H1 (cell line): Measurements from ENCODE around the gene ZFYVE21. TPM values are rescaled to one million over a fixed set of nuclear protein-coding genes. Genes with fewer than 3 reads are reported as not detected.

Experiments
- CTCF ChIA-PET: fragments of 300-600 bp; sonication (Branson Sonifier 250); formaldehyde crosslinking; loops from one replicate; lab custom pipeline; 2021; ENCODE audit not compliant: partially characterized antibody; lab: Charles Lee
- POLR2A ChIA-PET: fragments of 300-600 bp; sonication (Branson Sonifier 250); formaldehyde crosslinking; loops from one replicate; lab custom pipeline; 2021; ENCODE audit warnings: inconsistent platforms; ENCODE audit not compliant: partially characterized antibody; lab: Charles Lee
- DNase-seq, 2 experiments: peaks; one replicate each; pipeline versions ENCODE4 v3.0.0 to v3.0.0-alpha.2; 2010 to 2022; ENCODE audit warnings: low spot score in 2 of 2, low read depth in 1 of 2, mixed read lengths in 1 of 2
- FAIRE-seq: peaks from 2 replicates; lab custom pipeline; 2011; peaks lifted over from hg19 to GRCh38; lab: Jason Lieb, UNC
- H2AFZ ChIP-seq: 2 replicates; pipeline ENCODE4 v1.8.1; 2012; ENCODE audit warnings: low read length, inconsistent platforms
- H2AK5ac ChIP-seq: 2 replicates; pipeline ENCODE4 v1.6.1; 2013; ENCODE audit warnings: low read depth, low read length
- H2BK120ac ChIP-seq: replicated peaks from 2 replicates; pipeline ENCODE3; 2013; ENCODE audit warnings: low read depth, low read length, inconsistent platforms
- H2BK12ac ChIP-seq: 2 replicates; pipeline ENCODE4 v1.6.1; 2013; ENCODE audit warnings: low read depth, low read length
- H2BK15ac ChIP-seq: 2 replicates; pipeline ENCODE4 v1.6.1; 2013; ENCODE audit warnings: low read length
- H2BK20ac ChIP-seq: 2 replicates; pipeline ENCODE4 v1.6.1; 2013; ENCODE audit warnings: low read length
- H2BK5ac ChIP-seq: 2 replicates; pipeline ENCODE4 v1.6.1; 2013; ENCODE audit warnings: low read depth, low read length
- H3K14ac ChIP-seq: 2 replicates; pipeline ENCODE4 v1.6.1; 2013; ENCODE audit warnings: inconsistent platforms; ENCODE audit not compliant: insufficient read length
- H3K18ac ChIP-seq: 2 replicates; pipeline ENCODE4 v1.6.1; 2013; ENCODE audit warnings: low read length; ENCODE audit errors: extremely low read depth
- H3K23ac ChIP-seq: 2 replicates; pipeline ENCODE4 v1.6.1; 2013; ENCODE audit warnings: inconsistent platforms; ENCODE audit not compliant: insufficient read length
- H3K23me2 ChIP-seq: 2 replicates; pipeline ENCODE4 v1.6.1; 2013; ENCODE audit warnings: low read depth, low read length
- H3K27ac ChIP-seq: 2 replicates; pipeline ENCODE4 v1.6.1; 2011; ENCODE audit warnings: low read depth, low read length, inconsistent platforms
- H3K27me3 ChIP-seq, 4 experiments: replicated peaks in 1 of 4; 1 replicate in 1 of 4; 2 replicates in 3 of 4; pipeline versions ENCODE4 v1.6.1 to v1.8.1; 2011 to 2013; ENCODE audit warnings: low read length in 3 of 4, mild to moderate bottlenecking in 3 of 4, inconsistent platforms in 2 of 4, mixed read lengths in 2 of 4, moderate library complexity in 1 of 4; ENCODE audit not compliant: control insufficient read depth in 3 of 4, insufficient read depth in 3 of 4; ENCODE audit errors: extremely low read depth in 1 of 4
- H3K36me3 ChIP-seq, 4 experiments: 2 replicates each; pipeline versions ENCODE4 v1.6.1 to v1.8.1; 2011 to 2013; ENCODE audit warnings: mild to moderate bottlenecking in 4 of 4, low read length in 3 of 4, moderate library complexity in 2 of 4, control low read depth in 1 of 4, inconsistent platforms in 1 of 4; ENCODE audit not compliant: insufficient read depth in 4 of 4, control insufficient read depth in 2 of 4
- H3K4ac ChIP-seq: replicated peaks from 2 replicates; pipeline ENCODE3; 2013; ENCODE audit warnings: low read length, low read depth, mixed read lengths, inconsistent platforms; ENCODE audit not compliant: insufficient read length
- H3K4me1 ChIP-seq, 4 experiments: replicated peaks in 1 of 4; 1 replicate in 1 of 4; 2 replicates in 3 of 4; pipeline versions ENCODE4 v1.6.1 to v1.8.1; 2011 to 2013; ENCODE audit warnings: low read length in 3 of 4, inconsistent platforms in 2 of 4, mixed read lengths in 1 of 4; ENCODE audit not compliant: insufficient read depth in 4 of 4, control insufficient read depth in 3 of 4
- H3K4me2 ChIP-seq, 2 experiments: 2 replicates each; pipeline versions ENCODE4 v1.6.1 to v1.8.1; 2011 to 2013; ENCODE audit warnings: low read depth in 2 of 2, low read length in 2 of 2, control low read depth in 1 of 2, inconsistent platforms in 1 of 2, mild to moderate bottlenecking in 1 of 2; ENCODE audit not compliant: insufficient read depth in 1 of 2
- H3K4me3 ChIP-seq, 4 experiments: fragments of 200-600, 300-600 bp in 1 of 4; sonication (generic), shearing (Covaris generic), sonication (Bioruptor Twin) in 1 of 4; 2 replicates each; pipeline versions ENCODE4 v1.5.1 to v1.8.1; 2011 to 2016; ENCODE audit warnings: low read length in 4 of 4, low read depth in 3 of 4, control low read depth in 2 of 4, inconsistent platforms in 2 of 4, mild to moderate bottlenecking in 2 of 4, mixed read lengths in 1 of 4, moderate library complexity in 1 of 4; ENCODE audit not compliant: insufficient read depth in 2 of 4; ENCODE audit errors: extremely low read depth in 1 of 4
- H3K56ac ChIP-seq: replicated peaks from 2 replicates; pipeline ENCODE3; 2013; ENCODE audit warnings: low read depth, mild to moderate bottlenecking, mixed read lengths, low read length, inconsistent platforms; ENCODE audit not compliant: insufficient read length
- H3K79me1 ChIP-seq: 2 replicates; pipeline ENCODE4 v1.6.1; 2013; ENCODE audit warnings: low read depth, low read length, control low read depth
- H3K79me2 ChIP-seq, 2 experiments: 2 replicates each; pipeline versions ENCODE4 v1.6.1 to v1.8.1; 2012 to 2013; ENCODE audit warnings: low read length in 2 of 2, mild to moderate bottlenecking in 2 of 2, inconsistent platforms in 1 of 2; ENCODE audit not compliant: insufficient read depth in 2 of 2, control insufficient read depth in 1 of 2
- H3K9ac ChIP-seq, 4 experiments: replicated peaks in 1 of 4; 1 replicate in 1 of 4; 2 replicates in 3 of 4; pipeline versions ENCODE4 v1.6.1 to v1.8.1; 2011 to 2013; ENCODE audit warnings: low read depth in 3 of 4, low read length in 3 of 4, control low read depth in 2 of 4, mild to moderate bottlenecking in 2 of 4, moderate library complexity in 2 of 4, inconsistent platforms in 1 of 4; ENCODE audit errors: extremely low read depth in 1 of 4
- H3K9me3 ChIP-seq, 2 experiments: 2 replicates each; pipeline versions ENCODE4 v1.6.1 to v1.8.1; 2012 to 2013; ENCODE audit warnings: mild to moderate bottlenecking in 2 of 2, moderate library complexity in 2 of 2, control low read depth in 1 of 2, inconsistent platforms in 1 of 2, low read depth in 1 of 2, low read length in 1 of 2, mixed read lengths in 1 of 2; ENCODE audit not compliant: insufficient read depth in 2 of 2
- H4K20me1 ChIP-seq, 2 experiments: replicated peaks in 1 of 2; 2 replicates each; pipeline versions ENCODE3 to v1.8.1; 2011 to 2013; ENCODE audit warnings: inconsistent platforms in 2 of 2, low read length in 2 of 2, mild to moderate bottlenecking in 1 of 2; ENCODE audit not compliant: insufficient read depth in 2 of 2, control insufficient read depth in 1 of 2
- H4K5ac ChIP-seq: 2 replicates; pipeline ENCODE4 v1.6.1; 2013; ENCODE audit warnings: low read length, low read depth, mixed read lengths, inconsistent platforms; ENCODE audit not compliant: insufficient read length
- H4K8ac ChIP-seq: 2 replicates; pipeline ENCODE4 v1.8.0; 2013; ENCODE audit warnings: mild to moderate bottlenecking, moderate library complexity, low read length, inconsistent platforms; ENCODE audit not compliant: insufficient read depth; ENCODE audit errors: extremely low read depth
- H4K91ac ChIP-seq: replicated peaks from 2 replicates; pipeline ENCODE3; 2013; ENCODE audit warnings: low read length, mixed read lengths, inconsistent platforms; ENCODE audit not compliant: insufficient read length
- CHD1 ChIP-seq: IDR thresholded peaks from 2 replicates; pipeline ENCODE4 v1.6.1; 2012; ENCODE audit warnings: low read depth, low read length, improper control_type of control experiment
- WGBS, 2 experiments: shearing (Covaris generic) in 1 of 2; methylation state at CpG; one replicate each; pipeline versions ENCODE4 v1.1.6 to v1.1.7; 2013 to 2015; ENCODE audit warnings: low lambda C conversion rate in 2 of 2, mixed read lengths in 2 of 2, inconsistent platforms in 1 of 2, low coverage in 1 of 2, missing lambda C conversion rate in 1 of 2; ENCODE audit not compliant: insufficient replicate concordance in 2 of 2, insufficient coverage in 1 of 2, insufficient read length in 1 of 2; ENCODE audit errors: extremely low coverage in 1 of 2, missing lambda C conversion rate in 1 of 2; 5-methylcytosine and 5-hydroxymethylcytosine counted together
- polyA plus RNA-seq, 7 experiments: library from polyadenylated mRNA; depleted of rRNA in 3 of 7; stranded (reverse) in 5 of 7; unstranded in 2 of 7; fragments of >200 nt in 5 of 7; fragments of 200-250 nt in 2 of 7; gene quantifications; 1 replicate in 5 of 7; 2 replicates in 1 of 7; 4 replicates in 1 of 7; pipeline versions ENCODE4 v1.2.1 to v1.2.3, GENCODE V29; 2011 to 2013; ENCODE audit warnings: missing spikeins in 2 of 7, mixed read lengths in 2 of 7
- total RNA-seq: library from RNA; stranded (reverse); fragmentation: NEBNext Ultra II Directional; extraction: Animal tissue kit (Norgen Biotek cat#: 25700); gene quantifications from 2 replicates; pipeline ENCODE4 v1.2.1, GENCODE V29; 2021

The ZFYVE21 gene
- total and polyA plus RNA-seq, 2 of the 8 experiments (the other 6 are each of a cell fraction or from before 2014, with no cell fraction given): 53.4 to 127 TPM

GRCh38 chr14:103763730-103764488 lies 48.3 kb downstream of the ZFYVE21 start:
- Histone ChIP-seq H3K14ac (no peak overlapping the region), H3K79me1 (no peaks in the 10 kb centered on the region), H2AFZ (no peak overlapping the region), H3K4me2 (no peak overlapping the region), H4K8ac (no peak overlapping the region), H3K79me2 (no peaks in the 10 kb centered on the region), H4K5ac (no peak overlapping the region), H3K36me3 (no peaks in the 10 kb centered on the region), H3K9me3 (no peaks in the 10 kb centered on the region), H2BK5ac (no peak overlapping the region), H4K91ac (no peak overlapping the region), H4K20me1 (no peaks in the 10 kb centered on the region), H3K4me3 (no peak overlapping the region), H3K23ac (no peak overlapping the region), H2BK15ac (no peak overlapping the region), H2BK120ac (no peak overlapping the region), H2AK5ac (no peak overlapping the region), H3K18ac (no peak overlapping the region), H3K23me2 (no peaks in the 10 kb centered on the region), H3K4me1 (0 out of 7 replicates have a peak, but pooled peaks cover 0 to 4% (median under 1%) of the 10 kb centered on the region in 4 experiments), H3K9ac (no peak overlapping the region), H3K27me3 (no peaks in the 10 kb centered on the region), H3K27ac (no peak overlapping the region), H3K56ac (no peak overlapping the region), H2BK20ac (no peak overlapping the region), H3K4ac (no peak overlapping the region), H2BK12ac (no peak overlapping the region)
- POLR2A ChIA-PET: no interaction called here
- no peak for TF ChIP-seq CHD1
- FAIRE-seq (no peak), DNase-seq (no peak)
- CTCF ChIA-PET: interaction anchor here (0.6 to 1.6 kb wide), 6 partner anchors 28 to 500 kb away, joined by 3 to 6 read pairs (median 3); no protein-coding TSS in a partner anchor
- 86% methylated on average over 5 of the region's 5 CpGs; no CpG with 5 or more reads in 1 of the 2 experiments for WGBS, 2 experiments
